Type B pancreatic cell (in vitro differentiated cells): ENCODE data around the gene SIK2. TPM values are rescaled to one million over a fixed set of nuclear protein-coding genes. Genes with fewer than 3 reads are reported as not detected.

Experiments used
- DNase-seq: peaks from one replicate; pipeline ENCODE4 v3.0.0; 2021; ENCODE audit warnings: mixed read lengths; ENCODE audit not compliant: unreplicated experiment; ENCODE audit errors: extremely low spot score
- H3K27ac Mint-ChIP-seq: 2 replicates; pipeline ENCODE4 v1.8.0; 2021; ENCODE audit warnings: mild to moderate bottlenecking, mixed read lengths
- H3K27me3 Mint-ChIP-seq: 2 replicates; pipeline ENCODE4 v1.8.0; 2021; ENCODE audit warnings: mixed read lengths
- H3K36me3 Mint-ChIP-seq: 2 replicates; pipeline ENCODE4 v1.8.0; 2021; ENCODE audit warnings: mixed read lengths
- H3K4me1 Mint-ChIP-seq: one replicate; pipeline ENCODE4 v1.8.0; 2021; ENCODE audit warnings: mixed read lengths; ENCODE audit not compliant: unreplicated experiment
- H3K4me3 Mint-ChIP-seq: 2 replicates; pipeline ENCODE4 v1.8.0; 2021; ENCODE audit warnings: mild to moderate bottlenecking, mixed read lengths
- H3K9me3 Mint-ChIP-seq: 2 replicates; pipeline ENCODE4 v1.8.0; 2021; ENCODE audit warnings: mixed read lengths
- total RNA-seq: library from RNA; stranded (reverse); gene quantifications from 2 replicates; pipeline ENCODE4 v1.2.1, GENCODE V29; 2021; ENCODE audit warnings: low replicate concordance
- TF ChIP-seq, protein P1 (sequence below): fragments of 200-600 bp; sonication (generic); conservative IDR thresholded peaks from 2 replicates; pipeline ENCODE4 v1.5.0; 2021; ENCODE audit warnings: antibody characterized with exemption, mild to moderate bottlenecking

SIK2 gene
- total RNA-seq, 1 donor from 2014 or later: 28.0 TPM

DNA sequence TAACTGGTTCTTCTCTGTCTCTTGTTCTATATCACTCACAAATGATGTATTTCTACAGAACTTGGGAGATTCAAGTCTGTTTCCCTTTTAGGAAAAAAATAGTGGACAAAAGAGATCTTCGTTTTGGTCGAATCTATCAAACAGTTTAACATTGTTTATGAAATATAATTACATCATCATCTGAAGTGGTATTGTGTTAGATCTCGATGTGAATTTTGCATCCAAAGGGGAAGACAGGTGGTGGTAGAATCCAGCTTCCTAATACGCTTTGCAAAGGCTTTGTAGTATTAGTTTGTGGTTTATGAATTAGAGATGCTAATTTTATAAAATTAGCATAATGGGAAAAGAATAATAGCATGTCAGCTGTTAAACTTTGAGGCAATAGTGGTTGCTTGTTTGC is 3.4 kb downstream of the SIK2 start:
- Mint-ChIP-seq H3K9me3 (no peaks in the 10 kb centered on the region), H3K27ac (no peak overlapping the region), H3K27me3 (no peaks in the 10 kb centered on the region), H3K4me1 (peaks cover 21% of the 10 kb centered on the region), H3K4me3 (no peak overlapping the region), H3K36me3 (no peaks in the 10 kb centered on the region)
- no peak for DNase-seq
- TF ChIP-seq, protein P1, sequence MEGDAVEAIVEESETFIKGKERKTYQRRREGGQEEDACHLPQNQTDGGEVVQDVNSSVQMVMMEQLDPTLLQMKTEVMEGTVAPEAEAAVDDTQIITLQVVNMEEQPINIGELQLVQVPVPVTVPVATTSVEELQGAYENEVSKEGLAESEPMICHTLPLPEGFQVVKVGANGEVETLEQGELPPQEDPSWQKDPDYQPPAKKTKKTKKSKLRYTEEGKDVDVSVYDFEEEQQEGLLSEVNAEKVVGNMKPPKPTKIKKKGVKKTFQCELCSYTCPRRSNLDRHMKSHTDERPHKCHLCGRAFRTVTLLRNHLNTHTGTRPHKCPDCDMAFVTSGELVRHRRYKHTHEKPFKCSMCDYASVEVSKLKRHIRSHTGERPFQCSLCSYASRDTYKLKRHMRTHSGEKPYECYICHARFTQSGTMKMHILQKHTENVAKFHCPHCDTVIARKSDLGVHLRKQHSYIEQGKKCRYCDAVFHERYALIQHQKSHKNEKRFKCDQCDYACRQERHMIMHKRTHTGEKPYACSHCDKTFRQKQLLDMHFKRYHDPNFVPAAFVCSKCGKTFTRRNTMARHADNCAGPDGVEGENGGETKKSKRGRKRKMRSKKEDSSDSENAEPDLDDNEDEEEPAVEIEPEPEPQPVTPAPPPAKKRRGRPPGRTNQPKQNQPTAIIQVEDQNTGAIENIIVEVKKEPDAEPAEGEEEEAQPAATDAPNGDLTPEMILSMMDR: no peak

DNA sequence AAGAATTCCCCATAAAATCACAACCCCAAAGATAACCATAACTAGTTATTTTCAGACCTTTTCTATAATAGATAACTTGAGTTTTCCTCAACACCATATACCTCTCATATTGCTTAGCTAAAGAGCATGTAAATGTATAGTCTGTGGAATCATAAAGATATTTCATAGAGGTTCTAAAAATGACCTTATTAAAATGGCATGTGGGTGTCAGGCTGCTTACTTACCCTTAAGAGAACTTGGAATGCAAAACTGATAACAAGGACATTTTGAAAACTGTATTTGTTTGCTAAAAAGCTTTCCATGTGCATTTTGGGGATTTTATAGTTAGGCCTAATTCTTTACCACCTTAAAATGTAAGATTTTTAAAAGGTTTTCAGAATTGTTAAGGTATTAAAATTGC is 4.7 kb downstream of the SIK2 start:
- no peak for DNase-seq
- Mint-ChIP-seq H3K9me3 (no peaks in the 10 kb centered on the region), H3K27me3 (no peaks in the 10 kb centered on the region), H3K4me1 (peaks cover 16% of the 10 kb centered on the region), H3K36me3 (no peaks in the 10 kb centered on the region), H3K27ac (no peak overlapping the region), H3K4me3 (no peak overlapping the region)
- TF ChIP-seq, protein P1: no peak

DNA sequence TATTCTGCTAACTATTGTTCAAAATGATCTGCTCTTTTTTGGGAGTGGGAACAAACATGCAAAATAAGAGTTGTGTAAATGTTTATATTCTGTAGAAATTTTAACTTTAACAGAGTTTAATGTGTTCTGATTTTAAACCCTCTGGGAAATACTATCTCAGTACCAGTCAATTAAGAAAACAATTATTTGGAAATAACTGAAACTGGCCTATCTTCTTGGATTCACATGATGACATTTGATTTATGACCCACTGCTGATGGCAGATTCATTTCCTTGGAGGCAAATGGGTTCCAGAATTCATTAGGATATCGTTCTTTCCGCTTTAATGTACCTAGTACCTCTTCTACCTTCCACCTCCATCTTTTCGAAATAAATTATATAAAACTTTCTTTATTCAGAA is 5.5 kb downstream of the SIK2 start:
- no peak overlapping the region for H3K4me3 Mint-ChIP-seq
- no peaks in the 10 kb centered on the region for H3K36me3 Mint-ChIP-seq
- no peaks in the 10 kb centered on the region for H3K9me3 Mint-ChIP-seq
- H3K27me3 Mint-ChIP-seq: no peaks in the 10 kb centered on the region
- peaks cover 21% of the 10 kb centered on the region for H3K4me1 Mint-ChIP-seq
- DNase-seq: no peak
- H3K27ac Mint-ChIP-seq: no peak overlapping the region
- TF ChIP-seq, protein P1: no peak

DNA sequence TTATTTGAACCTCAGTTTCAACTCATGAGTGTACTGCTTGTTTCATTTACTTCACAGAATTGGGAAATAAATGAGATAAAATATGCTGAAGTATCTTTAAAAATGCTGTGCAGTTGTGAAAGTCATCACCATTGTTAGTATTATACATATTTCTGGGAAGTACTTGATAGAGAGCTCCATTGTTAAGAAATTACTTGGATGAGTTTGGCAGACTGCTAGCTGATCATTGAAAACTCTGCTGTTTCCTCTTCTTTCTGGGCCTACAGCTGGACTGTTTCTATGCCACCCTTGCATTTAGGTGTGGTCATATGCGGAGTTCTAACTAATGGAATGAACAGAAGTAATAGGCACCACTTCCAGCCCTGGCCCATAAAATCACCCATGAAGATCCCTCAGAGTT is 10.0 kb downstream of the SIK2 start:
- no peak overlapping the region for H3K4me3 Mint-ChIP-seq
- H3K9me3 Mint-ChIP-seq: no peaks in the 10 kb centered on the region
- peaks cover 8% of the 10 kb centered on the region for H3K4me1 Mint-ChIP-seq
- DNase-seq: no peak
- no peak overlapping the region for H3K27ac Mint-ChIP-seq
- TF ChIP-seq, protein P1: no peak
- no peaks in the 10 kb centered on the region for H3K27me3 Mint-ChIP-seq
- peaks cover under 1% of the 10 kb centered on the region for H3K36me3 Mint-ChIP-seq

DNA sequence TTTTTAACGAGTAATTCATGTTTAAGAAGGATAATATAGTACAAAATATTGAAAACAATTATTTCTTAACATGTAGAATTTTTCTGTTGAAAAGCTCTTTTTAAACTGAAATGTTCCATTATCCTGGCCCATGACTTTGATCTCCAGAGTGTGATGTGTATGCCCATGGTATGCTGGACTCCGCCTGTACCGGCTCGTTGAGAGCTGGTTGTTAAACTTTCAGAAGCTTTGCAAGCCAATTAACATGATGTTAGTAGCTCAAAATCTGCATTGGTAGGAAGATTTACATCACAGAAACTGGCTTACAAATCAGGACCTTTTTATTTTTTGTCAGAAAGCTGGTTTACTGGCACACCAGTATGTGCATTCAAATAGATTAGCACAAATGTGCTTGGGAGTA is 15.0 kb downstream of the SIK2 start:
- Mint-ChIP-seq H3K27ac (no peak overlapping the region), H3K9me3 (no peaks in the 10 kb centered on the region), H3K4me1 (peaks cover 2% of the 10 kb centered on the region)

More for the DNA sequence above, 15.0 kb downstream of the SIK2 start:
- TF ChIP-seq, protein P1: no peak
- Mint-ChIP-seq H3K27me3 (no peaks in the 10 kb centered on the region), H3K4me3 (no peak overlapping the region), H3K36me3 (peaks cover 16% of the 10 kb centered on the region)
- DNase-seq: no peak
